Stomach (tissue), 9 donors: ENCODE measurements around the gene GABARAP. TPM values are rescaled to one million over a fixed set of nuclear protein-coding genes. Genes with fewer than 3 reads are reported as not detected.

Source experiments
- DNase-seq, 2 donors: peaks; one replicate each; pipeline versions ENCODE4 v3.0.0 to v3.0.0-alpha.2; 2013 to 2019
- H3K27ac ChIP-seq, 5 donors: fragments of 200-600 bp in 4 of 5; sonication (generic) in 4 of 5; one replicate each; pipeline ENCODE4 v1.5.1; 2013 to 2019; ENCODE audit warnings: mild to moderate bottlenecking in 1 of 5, moderate library complexity in 1 of 5
- H3K27me3 ChIP-seq, 3 donors: fragments of 200-600 bp; sonication (generic); one replicate each; pipeline ENCODE4 v1.5.1; 2017 to 2019; ENCODE audit warnings: mixed run types in 1 of 3
- H3K36me3 ChIP-seq, 4 donors: fragments of 200-600 bp; sonication (generic); 1 replicate in 3 of 4; 2 replicates in 1 of 4; pipeline ENCODE4 v1.5.1; 2016 to 2019
- H3K4me1 ChIP-seq, 4 donors: fragments of 200-600 bp; sonication (generic); one replicate each; pipeline ENCODE4 v1.5.1; 2016 to 2019
- H3K4me3 ChIP-seq, 4 donors: fragments of 200-600 bp; sonication (generic) in 3 of 4; one replicate each; pipeline ENCODE4 v1.5.1; 2016 to 2019; ENCODE audit warnings: mild to moderate bottlenecking in 1 of 4
- H3K9me3 ChIP-seq, 4 donors: fragments of 200-600 bp; sonication (generic); one replicate each; pipeline ENCODE4 v1.5.1; 2016 to 2019
- CTCF ChIP-seq, 7 experiments: fragments of 450-650 bp in 4 of 7; fragments of 200-600 bp in 3 of 7; sonication (generic) in 3 of 7; IDR thresholded peaks; one replicate each; pipeline ENCODE4 v1.5.1; 2016 to 2019; ENCODE audit warnings: antibody characterized with exemption in 7 of 7, control low read depth in 2 of 7, mild to moderate bottlenecking in 1 of 7
- EP300 ChIP-seq: sonication (generic); formaldehyde crosslinking; IDR thresholded peaks from one replicate; pipeline ENCODE4 v1.6.1; 2017; ENCODE audit warnings: antibody characterized with exemption
- POLR2A ChIP-seq, 4 donors: fragments of 450-650 bp; IDR thresholded peaks; one replicate each; pipeline ENCODE4 v1.6.1; 2016; ENCODE audit warnings: antibody characterized with exemption in 4 of 4, control low read depth in 2 of 4, mild to moderate bottlenecking in 1 of 4, moderate library complexity in 1 of 4
- POLR2AphosphoS5 ChIP-seq, 3 donors: sonication (generic); formaldehyde crosslinking; IDR thresholded peaks; one replicate each; pipeline ENCODE4 v1.6.1; 2016; ENCODE audit warnings: antibody characterized with exemption in 3 of 3
- WGBS, 5 donors: extraction: QIAGEN DNeasy Blood & Tissue Kit in 3 of 5; methylation state at CpG; one replicate each; pipeline versions ENCODE4 v1.1.5 to v1.1.7; 2013 to 2018; 5-methylcytosine and 5-hydroxymethylcytosine counted together
- intact Hi-C: fragments of 100-400 bp; cut with DNase I; formaldehyde crosslinking; loops from one replicate; pipeline ENCODE4 v1.15.1; 2023; ENCODE audit warnings: low total_unique reads
- polyA plus RNA-seq, 3 donors: library from polyadenylated mRNA; stranded (reverse); fragments of 200-250 nt; gene quantifications; one replicate each; pipeline ENCODE4 v1.2.3, GENCODE V29; 2013
- total RNA-seq, 5 donors: library from RNA; depleted of rRNA; stranded (reverse); fragments of >200 nt; gene quantifications; one replicate each; pipeline versions ENCODE4 v1.1.0 to v1.2.3, GENCODE V29; 2014 to 2016
- donor health status: healthy with polysubstance abuse.
- donor health status: Bipolar disorder and iron deficiency.
- donor health status: healthy.

Gene GABARAP
- total and polyA plus RNA-seq, 8 donors, result 111 to 1,252 (median 404) TPM

GRCh38 chr17:7226721-7227710 is 15.2 kb downstream of the GABARAP start:
- no peak for TF ChIP-seq EP300
- H3K27me3 ChIP-seq, result no peaks in the 10 kb centered on the region
- intact Hi-C loops, result no loop called here
- no peaks in the 10 kb centered on the region for H3K9me3 ChIP-seq
- peaks cover 77 to 87% (median 87%) of the 10 kb centered on the region in 4 donors for H3K36me3 ChIP-seq
- DNase-seq, result no peak
- WGBS, 5 donors, result 90 to 95% (median 92%) methylated on average over 26 to 31 of the region's 31 CpGs
- no peak overlapping the region for H3K4me3 ChIP-seq
- peak overlapping the region in 1 of 5 donors; percentile 48 for H3K27ac ChIP-seq
- H3K4me1 ChIP-seq, result peaks cover 3 to 42% (median 19%) of the 10 kb centered on the region in 4 donors

GRCh38 chr17:7225711-7226331 is 16.4 kb downstream of the GABARAP start:
- Histone ChIP-seq H3K4me3 (no peak overlapping the region), H3K27me3 (no peaks in the 10 kb centered on the region), H3K27ac (peak overlapping the region in 2 of 5 donors; percentile 36 to 48), H3K36me3 (peaks cover 83 to 98% (median 97%) of the 10 kb centered on the region in 4 donors), H3K9me3 (no peaks in the 10 kb centered on the region), H3K4me1 (peaks cover 12 to 42% (median 22%) of the 10 kb centered on the region in 4 donors)
- WGBS, 5 donors, result 72 to 84% (median 75%) methylated on average over 14 to 21 of the region's 21 CpGs
- intact Hi-C loops, result no loop called here
- no peak for TF ChIP-seq POLR2A (IDR thresholded peaks at IDR 0.05)
- no peak for TF ChIP-seq EP300
- TF ChIP-seq CTCF (IDR thresholded peaks at IDR 0.05), result no peak
- TF ChIP-seq POLR2AphosphoS5 (IDR thresholded peaks at IDR 0.05), result no peak
- DNase-seq, result no peak

GRCh38 chr17:7224661-7225111 is 17.6 kb downstream of the GABARAP start:
- H3K27ac ChIP-seq, result peak overlapping the region in 3 of 5 donors; percentile 7 to 48 (median 36)
- H3K4me3 ChIP-seq, result no peak overlapping the region
- TF ChIP-seq POLR2AphosphoS5 (IDR thresholded peaks at IDR 0.05), result no peak
- TF ChIP-seq POLR2A (IDR thresholded peaks at IDR 0.05), result no peak
- no peak for TF ChIP-seq CTCF (IDR thresholded peaks at IDR 0.05)
- TF ChIP-seq EP300, result no peak
- intact Hi-C loops, result no loop called here
- H3K9me3 ChIP-seq, result no peaks in the 10 kb centered on the region
- no peak for DNase-seq
- 47 to 67% (median 61%) methylated on average over 13 to 15 of the region's 15 CpGs for WGBS, 5 donors
- H3K4me1 ChIP-seq, result peaks cover 16 to 50% (median 30%) of the 10 kb centered on the region in 4 donors
- H3K36me3 ChIP-seq, result peaks cover 75 to 88% (median 87%) of the 10 kb centered on the region in 4 donors
- H3K27me3 ChIP-seq, result no peaks in the 10 kb centered on the region

- DNase-seq, result no peak
- H3K36me3 ChIP-seq, result peaks cover 69 to 82% (median 81%) of the 10 kb centered on the region in 4 donors
These were observed 18.1 kb downstream of the GABARAP start for GRCh38 chr17:7224110-7224509.

More at GRCh38 chr17:7224110-7224509, 18.1 kb downstream of the GABARAP start:
- no peaks in the 10 kb centered on the region for H3K9me3 ChIP-seq
- peak overlapping the region in 2 of 5 donors; percentile 7 to 36 for H3K27ac ChIP-seq
- TF ChIP-seq EP300, result no peak
- no peak for TF ChIP-seq CTCF (IDR thresholded peaks at IDR 0.05)
- no peak for TF ChIP-seq POLR2AphosphoS5 (IDR thresholded peaks at IDR 0.05)
- TF ChIP-seq POLR2A (IDR thresholded peaks at IDR 0.05), result no peak
- H3K4me1 ChIP-seq, result peaks cover 20 to 56% (median 35%) of the 10 kb centered on the region in 4 donors
- intact Hi-C loops, result no loop called here
- 71 to 79% (median 76%) methylated on average over 10 of the region's 10 CpGs for WGBS, 5 donors
- H3K27me3 ChIP-seq, result no peaks in the 10 kb centered on the region
- no peak overlapping the region for H3K4me3 ChIP-seq
